ENCODE data around the gene ENDOU.

ENDOU gene

DNA sequence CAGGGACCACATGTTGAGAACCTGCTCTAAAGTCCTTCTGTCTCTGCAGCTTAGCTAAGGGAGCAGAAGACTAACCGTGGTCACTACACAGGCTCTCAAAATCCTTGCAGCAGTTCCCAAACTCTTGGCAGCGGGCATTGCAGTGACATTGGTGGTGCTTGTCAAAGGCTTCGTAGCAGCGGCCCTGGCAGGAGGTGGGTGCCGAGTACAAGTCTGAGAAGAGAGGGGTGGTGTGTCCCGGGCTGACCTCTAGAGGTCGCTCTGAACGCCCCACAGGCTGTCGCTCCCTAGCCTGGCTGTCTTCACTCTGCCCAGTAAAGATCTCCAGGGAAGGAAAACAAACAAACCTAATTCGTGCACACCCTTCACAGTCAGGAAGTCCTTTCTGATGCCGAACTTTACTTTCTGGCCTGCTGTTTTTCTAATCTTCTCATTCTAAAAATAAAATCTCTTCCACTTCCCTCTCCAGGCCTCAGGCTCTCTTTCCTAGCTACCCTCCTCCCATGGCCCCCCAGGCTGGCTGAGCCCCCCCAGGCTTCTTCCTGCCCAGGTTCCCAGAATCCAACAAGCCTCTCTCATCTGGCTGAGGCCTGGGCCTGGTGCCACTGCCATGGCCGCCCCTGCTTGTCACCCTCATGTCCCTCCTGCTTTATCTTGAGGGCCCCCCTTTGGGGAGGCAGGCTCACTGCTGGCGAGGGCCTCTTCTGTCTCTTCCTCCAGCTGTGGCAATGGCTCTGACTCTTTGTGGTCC is 7.7 kb downstream of the ENDOU start:
- peak; percentile 85 for DNase-seq

DNA sequence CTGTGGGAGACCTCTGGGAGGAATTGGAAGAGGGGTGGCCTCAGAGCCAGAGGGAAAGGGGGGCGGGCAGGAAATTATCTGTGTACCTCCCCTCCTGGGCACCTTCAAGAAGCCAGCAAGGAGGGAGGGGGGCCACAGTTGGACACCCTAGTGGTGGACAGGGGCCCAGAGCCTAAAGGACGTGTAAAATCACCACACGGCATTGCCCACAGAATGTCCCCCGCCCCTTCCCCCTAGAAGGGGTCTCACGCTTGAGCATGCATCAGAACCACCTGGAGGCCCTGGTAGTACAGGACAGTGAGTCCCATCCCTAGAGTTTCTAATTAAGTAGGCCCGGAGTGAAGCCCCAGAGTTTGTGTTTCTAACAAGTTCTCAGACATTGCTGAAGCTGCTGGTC is 8.2 kb downstream of the ENDOU start:
- no peak for DNase-seq

DNA sequence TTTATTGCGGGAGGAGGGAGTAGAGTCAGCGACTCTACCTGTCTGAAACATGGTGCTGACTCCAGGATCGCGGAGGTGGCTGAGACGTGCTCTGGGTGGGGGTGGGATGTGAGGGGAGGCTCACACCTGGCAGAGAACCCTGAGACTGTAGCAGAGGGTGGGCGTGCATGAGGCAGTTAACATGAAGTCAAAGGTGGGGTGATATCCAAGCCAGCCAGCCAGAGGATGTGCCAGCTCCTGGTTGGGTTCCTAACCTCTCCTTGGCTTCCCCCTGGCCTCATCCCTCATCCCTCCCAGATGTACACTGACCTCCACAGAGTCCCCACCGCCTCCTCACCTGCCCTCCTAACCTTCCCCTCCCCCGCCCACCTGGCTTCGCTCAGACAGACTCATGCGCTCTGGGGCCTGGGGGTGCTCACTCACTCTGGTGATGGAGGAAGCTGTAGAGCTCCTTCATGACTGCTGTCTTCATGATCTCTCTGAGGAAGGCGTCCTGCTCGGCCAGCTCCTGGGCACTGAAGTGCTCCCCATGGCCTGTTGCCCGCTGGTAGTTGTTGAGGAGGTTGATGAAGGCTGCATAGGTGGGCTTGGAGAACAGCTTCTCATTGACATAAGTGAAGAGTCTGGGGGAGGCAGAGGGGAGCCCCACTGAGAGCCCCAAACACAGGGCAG is 9.3 kb downstream of the ENDOU start:
- no peak for DNase-seq

DNA sequence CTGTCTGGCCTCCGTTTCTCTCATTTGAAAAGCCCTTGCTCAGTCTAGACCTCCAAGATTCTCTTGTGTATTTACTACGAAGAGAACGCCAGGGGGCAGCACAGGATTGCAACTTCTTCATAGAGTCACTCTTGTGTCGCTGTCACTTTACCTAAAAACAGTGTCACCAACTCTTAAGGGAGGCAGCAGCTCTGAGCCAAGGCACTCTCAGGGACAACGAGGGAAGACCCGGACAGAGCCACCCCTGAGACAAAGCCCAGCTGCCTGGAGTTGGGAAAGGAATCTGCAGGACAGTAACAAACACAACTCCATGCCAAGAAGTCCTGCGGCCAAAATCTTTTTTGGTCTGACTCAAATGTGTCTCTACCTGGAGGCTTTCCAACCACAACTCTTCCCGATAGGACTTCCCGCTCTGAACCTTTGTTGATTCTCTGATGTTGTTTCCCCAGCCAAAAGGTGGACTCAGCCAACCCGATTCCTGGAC is 9.9 kb downstream of the ENDOU start:
- DNase-seq: peak; percentile 67

DNA sequence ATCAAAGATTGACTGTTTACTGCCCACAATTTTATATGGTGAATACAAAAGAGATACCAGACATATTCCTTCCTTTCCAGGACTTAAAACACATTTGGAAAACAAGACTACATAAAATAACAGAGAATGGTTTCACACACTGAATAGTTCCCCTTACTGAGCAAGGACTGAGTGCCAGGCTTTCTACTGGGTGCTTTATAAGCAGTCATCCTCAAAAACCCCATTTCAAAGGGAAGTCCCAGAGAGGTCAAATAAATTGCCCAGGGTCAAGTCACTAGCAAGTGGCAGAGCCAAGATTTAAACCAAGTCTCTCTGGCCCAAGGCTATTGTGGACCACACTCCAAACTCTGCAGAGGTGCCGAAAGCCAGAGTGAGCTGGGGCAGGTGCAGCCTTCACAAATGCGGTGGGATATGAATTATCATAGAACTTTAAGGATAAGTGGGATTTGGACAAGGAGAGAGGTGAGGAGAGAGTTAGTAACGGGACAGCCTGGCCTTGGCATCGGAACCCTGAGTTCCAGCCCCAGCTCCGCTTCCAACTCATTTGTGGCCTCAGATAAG is 10.4 kb downstream of the ENDOU start:
- no peak for DNase-seq

DNA sequence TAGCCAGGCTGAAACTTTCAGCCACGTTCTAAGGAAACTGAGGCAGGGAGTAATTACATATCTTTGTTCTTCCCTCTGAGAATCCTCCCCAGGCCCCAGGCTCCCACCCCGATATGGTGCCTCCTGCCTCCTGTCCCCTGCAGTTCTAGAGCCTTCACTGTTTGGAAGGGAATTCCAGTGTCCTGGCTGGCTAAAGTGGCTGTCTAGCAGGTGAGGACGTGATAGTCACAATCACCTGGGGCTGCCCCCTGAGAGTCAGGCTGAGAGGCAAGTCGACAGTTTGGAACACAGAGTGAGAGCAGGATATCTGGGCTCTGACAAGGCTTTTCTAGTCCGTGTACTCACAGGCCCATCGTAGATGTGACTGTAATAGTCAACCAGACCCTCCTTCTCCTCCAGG is 13.1 kb downstream of the ENDOU start:
- no peak for DNase-seq

DNA sequence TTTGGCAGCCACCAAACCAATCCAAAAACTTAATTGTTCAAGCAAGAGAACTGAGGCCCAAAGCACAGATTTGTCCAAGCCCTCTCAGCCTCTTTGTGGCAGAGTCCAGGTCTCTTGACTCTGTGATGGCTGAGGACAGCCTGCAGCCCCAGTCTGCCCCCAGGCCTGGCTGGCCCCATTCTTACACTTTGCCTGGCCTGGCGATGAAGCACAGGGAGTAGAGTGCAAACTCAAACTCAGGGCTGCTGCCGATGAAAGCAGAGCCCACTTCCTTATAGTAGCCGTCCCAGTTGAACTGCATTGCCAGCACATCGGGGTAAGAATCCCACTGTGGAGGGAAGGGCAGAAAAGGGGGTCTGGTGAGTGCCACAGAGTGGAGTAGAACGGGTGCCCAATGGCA is 13.8 kb downstream of the ENDOU start:
- DNase-seq: no peak

DNA sequence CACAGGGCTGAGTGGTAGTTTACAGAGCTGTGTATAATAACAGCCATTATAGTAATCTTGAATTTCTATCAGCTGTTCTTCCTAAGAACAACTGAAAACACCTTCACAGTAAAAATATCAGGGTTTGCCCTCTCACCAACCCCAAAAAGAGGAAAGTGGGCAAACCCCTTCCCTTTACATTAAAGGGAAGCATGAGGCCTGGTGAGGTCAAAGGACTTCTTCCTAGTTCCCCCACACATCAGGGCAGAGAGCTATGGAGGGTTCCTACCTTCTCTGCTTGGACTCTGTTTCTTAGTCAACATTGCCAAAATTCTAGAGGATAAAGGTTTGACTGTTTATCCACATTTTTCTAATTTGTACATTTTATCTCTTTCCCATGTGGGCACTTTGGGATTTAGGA is 15.0 kb downstream of the ENDOU start:
- no peak for DNase-seq

DNA sequence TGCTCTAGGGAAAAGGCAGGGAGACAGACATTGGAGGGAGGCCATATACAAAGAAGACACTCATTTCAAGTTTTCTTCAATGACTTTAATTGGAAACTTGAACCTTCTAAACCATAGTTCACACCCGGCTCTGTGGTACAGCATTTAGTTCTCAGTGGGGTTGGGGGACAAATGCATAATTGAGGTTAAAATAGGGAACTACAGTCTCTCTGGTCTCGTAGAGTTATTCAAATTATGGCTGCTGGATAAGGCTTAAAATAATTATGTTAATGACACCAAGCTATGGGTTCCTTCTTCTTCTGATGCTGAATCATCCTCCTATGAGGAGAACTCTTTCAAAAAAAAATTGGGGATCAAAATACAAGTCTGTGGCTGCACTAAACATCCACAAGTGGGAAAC is 15.6 kb downstream of the ENDOU start:
- no peak for DNase-seq

DNA sequence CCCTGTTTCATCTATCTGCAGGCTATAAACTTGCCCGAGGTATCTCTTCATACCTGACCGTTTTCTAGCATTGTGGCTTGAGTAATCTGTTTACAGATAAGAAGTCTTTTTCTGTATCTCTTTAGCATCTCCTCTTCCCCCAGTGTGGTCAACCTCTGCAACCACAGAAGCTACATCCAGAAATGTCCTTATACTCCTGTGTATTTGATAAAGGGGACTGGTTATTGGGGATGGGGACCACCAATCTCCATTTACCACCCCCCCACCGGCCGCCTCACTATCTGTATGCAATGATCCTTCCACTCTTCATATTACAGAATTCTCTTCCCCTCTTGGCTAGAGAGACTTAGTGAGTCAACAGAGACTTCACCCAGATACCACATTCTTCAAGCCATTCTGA is 16.1 kb downstream of the ENDOU start:
- no peak for DNase-seq

DNA sequence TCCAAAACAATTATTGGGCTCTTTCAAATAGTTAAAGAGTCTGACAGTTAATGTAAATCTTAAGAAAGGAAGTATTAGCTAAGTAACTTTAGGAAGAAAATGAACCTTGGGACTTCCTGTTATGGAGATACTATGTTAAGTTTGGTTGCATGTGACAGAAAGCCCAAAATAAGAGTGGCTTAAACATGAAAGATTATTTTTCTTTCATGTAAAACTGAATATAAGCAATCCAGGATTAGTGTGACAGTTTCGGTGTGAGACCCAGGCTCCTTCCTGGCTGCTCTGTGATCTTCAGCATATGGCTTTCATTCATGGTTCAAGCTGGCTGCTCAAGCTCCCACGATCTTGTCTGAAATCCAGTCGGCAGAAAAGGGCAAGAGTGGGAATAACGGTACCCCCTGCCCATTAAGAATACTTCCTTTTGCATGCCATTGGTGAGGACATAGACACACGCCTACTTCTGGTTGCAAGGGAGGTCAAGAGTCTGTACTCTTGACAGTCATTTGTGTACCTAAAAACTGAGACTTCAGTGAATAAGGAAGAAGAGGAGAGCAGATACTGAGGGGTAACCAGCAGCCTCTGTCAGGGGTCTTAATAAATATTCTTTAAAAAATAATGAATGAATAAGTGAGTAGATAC is 17.3 kb downstream of the ENDOU start:
- DNase-seq: no peak

DNA sequence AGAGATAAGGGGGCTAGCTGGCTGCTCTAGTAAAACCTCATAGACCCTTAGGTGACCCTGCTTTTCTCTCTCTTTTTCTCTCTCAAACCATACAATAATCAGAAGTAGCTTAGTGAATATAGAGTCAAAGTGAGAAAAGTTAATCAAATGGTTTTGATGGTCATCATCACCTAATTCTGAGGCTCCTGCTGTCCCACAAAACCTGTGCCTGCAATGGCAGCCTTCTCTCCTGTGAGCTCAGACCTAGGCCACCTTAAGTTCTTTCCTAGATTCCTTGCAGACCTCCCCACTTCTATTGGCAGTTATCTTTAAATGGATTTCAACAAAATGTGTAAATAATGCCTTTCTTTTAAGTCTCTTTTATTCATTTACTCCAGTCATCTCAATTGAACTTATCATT is 17.9 kb downstream of the ENDOU start:
- DNase-seq: no peak

DNA sequence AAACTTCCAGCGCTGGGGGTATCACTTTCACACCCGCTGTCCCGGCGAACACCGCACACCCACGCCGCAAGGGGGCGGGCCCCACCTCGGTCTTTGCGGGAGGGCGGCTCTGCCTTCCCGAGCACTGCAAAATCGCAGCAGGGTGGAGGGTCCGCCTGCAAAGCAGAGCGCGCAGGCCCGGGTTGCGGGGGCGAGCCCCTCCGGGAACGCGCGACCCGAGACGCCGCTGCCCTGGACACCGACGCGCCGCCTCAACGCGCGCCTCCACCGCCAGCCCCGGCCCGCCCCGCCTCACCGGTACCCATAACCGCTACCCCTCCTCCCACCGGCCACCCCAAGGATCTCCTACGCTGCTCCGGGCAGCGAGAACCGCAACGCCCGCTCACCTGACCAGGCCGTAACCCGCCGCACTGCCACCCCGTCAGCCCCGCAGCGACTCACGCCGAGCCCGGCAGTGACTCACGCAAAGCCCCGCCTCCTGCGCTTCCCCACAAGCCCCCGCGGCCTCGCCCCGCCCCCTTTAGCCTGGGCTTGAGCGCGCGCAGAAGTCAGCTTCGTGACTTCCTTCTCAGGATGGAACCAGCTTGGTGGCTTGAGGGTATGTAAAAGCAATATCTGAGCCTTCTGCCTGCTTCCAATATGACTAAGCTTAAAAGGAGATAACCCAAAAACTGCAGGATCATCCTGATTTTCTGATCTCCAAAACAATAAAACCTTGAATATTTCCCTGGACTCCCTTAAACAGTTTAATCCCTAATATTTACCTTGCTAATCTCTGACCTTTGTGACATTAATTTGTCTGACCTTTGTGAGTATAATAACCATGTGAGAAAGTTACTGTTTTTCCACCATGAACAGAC is 19.5 kb downstream of the ENDOU start, which contains the start of gene RPAP3:
Gene RPAP3 (minus strand): TSS at position 465 of the 860 bp plus-strand sequence. CDS start 3,190 bp downstream, outside the sequence.
- DNase-seq: peak; percentile 96

DNA sequence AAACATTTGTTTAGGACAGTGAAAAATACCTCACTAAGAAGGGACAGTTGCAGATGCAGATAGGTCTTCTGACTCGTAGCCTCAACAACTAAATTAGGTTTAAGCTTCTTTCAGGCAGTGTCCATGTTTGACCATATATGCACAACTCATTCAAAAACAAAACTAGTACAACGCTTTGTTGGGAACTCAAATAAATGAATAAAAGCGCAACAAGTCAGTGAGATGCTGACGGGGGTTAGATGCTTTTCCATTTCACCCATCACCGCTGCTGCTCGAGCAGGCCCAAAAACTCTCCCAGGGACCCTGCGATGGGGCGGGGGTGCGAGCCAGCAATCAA is 20.1 kb downstream of the ENDOU start:
- DNase-seq: no peak

DNA sequence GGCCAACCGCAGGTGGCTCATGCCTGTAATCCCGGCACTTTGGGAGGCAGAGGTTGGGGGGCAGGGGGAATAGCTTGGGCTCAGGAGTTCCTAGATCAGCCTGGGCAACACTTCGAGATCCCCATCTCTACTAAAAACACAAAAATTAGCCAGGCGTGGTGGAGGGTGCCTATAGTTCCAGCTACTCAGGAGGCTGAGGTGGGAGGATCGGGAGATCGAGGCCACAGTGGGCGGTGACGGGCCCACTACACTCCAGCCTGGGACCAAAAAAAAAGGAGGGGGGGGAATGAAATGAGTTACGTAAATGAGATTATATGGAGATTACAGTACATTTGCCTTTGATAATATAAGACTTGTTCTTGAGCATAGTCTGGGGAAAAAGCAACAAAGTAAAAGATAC is 20.6 kb downstream of the ENDOU start:
- no peak for DNase-seq

DNA sequence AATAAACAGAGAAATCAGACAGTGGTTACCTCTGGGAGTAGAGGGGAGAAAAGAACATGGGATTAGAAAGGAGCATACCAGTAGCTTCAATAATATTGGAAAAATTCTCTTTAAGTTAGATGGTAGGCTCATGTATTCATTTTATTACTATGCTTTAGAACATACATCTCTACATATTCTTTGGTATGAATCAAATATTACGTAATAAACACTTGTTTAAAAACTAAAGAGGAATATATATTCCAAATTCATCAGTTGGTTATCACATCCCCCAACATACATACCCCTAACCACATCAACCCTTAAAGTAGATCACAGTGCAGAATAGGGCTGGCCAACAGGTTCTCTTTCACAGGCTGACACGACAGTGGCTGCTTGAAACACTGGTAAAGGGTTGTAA is 25.0 kb downstream of the ENDOU start:
- DNase-seq: no peak

DNA sequence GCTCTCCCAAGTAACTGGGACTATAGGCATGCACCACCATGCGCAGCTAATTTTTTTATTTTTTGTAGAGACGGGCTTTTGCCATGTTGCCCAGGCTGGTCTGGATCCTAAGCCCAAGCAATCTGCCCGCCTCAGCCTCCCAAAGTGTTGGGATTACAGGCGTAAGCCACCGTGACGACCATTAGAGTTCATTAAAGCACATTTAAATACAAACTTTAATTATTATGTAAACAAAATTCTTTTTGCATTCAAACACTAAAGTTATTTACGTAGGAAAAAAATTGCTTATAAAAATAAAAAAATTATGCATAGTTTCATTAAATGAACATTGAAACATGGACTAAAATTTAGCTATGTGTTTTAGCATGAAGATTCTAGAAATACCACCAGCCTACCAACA is 26.7 kb downstream of the ENDOU start:
- no peak for DNase-seq

DNA sequence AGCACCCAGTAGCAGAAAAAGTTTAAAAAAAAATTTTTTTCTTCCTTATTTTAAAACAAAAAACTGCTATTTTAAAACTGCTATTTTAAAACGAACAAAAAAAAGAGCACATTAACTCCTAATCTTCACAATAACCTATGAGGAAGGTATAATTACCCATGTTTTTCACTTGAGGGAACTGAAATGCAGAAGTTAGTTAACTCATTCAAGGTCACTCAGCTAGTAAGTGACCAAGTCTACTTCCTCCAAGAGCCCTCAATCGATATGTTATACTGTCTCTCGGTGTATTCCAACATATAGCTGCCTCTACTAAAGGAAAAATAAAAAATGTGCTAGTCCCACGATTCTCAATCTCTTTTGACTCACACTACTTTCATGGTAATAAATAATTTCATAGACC is 27.2 kb downstream of the ENDOU start:
- DNase-seq: no peak

DNA sequence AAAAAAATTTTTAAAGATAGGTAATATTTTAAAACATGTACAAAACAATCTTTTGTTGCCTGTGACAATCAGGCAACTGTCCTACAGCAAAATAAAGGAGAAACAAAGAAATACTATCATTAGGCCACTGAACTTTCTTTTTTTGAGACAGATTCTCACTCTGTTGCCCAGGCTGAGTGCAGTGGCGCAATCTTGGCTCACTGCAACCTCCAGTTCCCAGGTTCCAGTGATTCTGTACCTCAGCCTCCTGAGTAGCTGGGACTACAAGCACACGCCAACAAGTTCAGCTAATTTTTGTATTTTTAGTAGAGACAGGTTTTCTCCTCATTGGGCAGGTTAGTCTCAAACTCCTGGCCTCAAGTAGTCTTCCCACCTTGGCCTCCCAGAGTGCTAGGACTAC is 36.1 kb downstream of the ENDOU start:
- no peak for DNase-seq

DNA sequence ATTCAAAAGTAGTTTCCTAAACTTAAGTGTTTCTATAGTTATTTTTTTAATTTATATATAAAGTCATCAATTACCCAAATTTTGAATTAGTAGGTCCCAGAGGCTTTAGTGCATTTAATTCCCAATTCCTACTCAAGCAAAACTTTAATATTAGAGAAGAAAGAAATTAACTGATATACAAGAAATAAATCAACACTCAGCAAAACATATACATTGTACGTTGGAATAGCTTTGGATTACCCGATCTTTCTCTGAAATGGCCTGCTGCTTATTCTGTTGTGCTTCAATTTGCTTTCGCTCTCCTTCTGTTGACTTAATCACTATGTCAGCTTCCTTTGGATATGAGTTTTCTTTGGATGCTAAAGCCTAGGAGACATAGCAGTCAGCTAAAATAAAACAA is 37.7 kb downstream of the ENDOU start:
- no peak for DNase-seq

DNA sequence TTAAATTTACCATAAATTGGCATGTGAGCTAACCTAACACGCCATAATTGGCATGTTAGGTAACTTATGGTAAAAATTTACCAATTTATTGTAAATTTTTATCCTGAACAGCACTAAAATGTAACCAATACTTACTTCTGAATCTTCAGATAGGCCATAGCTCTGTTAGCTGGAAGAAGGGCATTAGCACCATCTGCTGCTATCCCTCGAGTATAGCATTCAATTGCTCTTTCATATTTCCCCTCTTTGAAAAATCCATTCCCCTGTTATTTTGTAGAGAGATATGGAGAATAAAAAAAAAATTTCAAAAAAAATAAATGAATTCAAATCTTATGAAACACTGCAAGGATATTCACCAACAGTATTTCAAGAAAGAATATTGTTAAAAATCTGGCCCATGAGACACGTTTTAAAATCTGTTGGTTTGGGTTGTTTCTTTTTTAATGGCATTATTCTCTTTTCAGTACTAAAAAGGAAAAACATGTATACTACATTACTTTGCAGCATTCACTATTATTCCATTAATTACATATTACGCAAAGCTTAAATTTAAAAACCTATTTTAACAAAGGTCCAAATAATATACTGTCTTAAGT is 38.5 kb downstream of the ENDOU start:
- DNase-seq: no peak

DNA sequence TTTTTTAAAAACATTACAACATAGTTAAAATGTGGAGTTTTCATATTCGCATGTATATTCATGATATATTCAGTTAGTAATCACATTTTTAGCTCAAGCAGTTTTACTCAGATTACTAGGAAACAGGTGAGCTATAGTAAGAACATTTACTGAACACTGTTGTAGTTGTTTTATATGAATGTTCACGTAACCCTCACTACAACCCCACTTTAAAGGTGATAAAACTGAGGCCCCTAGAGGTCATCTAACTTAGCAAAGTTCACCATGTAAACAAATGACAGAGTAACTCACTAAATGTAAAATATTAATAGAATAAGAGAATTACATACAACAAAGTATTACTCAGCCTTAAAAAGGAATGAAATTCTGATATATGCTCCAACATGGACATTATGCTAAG is 45.5 kb downstream of the ENDOU start:
- DNase-seq: no peak

Measured in left hindlimb (tissue), 1 donor.